ENCODE measurements around the gene RDH5. TPM values are rescaled to one million over a fixed set of nuclear protein-coding genes. Genes with fewer than 3 reads are reported as not detected.

Gene RDH5
- total RNA-seq, 2 experiments from 2014 or later, result 5.1 to 7.0 TPM

DNA sequence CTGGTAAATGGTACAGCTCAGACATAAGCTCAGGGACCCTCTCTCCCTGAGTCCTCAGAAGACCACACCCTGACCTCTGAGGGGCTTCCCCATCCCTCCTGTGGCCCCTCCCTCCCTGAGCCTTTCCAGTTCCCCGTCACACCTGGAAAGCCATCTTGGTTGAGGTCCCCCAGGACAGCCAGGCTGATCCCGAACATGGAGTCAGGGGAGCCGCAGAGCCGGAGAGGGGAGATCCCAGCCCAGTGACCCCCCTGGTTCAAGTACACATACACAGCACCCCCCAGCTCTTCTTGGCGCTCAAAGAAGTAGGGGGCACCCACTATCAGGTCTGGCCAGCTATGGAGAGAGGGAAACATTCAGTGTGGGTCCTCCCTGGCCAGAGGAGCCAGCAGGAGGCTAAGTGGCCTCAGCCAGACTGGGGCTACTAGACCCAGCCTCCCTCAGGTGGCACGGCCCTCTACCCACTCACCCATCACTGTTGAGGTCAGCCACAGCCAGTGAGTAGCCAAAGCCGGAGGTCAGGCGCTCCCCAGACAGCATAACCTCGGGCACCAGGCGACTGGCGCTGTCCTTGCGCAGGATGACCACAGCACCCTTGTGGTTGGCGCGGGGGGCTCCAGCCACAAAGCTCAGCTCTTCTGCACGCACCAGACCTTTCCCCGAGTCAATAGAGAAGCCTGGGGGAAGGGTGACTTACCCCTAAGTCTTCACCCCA lies 21.8 kb upstream of the RDH5 start:
- DNase-seq, result no peak
- Mint-ChIP-seq H3K4me1 (ENCODE audit: low read depth) (no peaks in the 10 kb centered on the region), H3K27me3 (no peaks in the 10 kb centered on the region), H3K36me3 (no peaks in the 10 kb centered on the region), H3K4me3 (no peak overlapping the region), H3K27ac (no peak overlapping the region), H3K9me3 (no peaks in the 10 kb centered on the region)
- ChIA-PET POLR2A (no interaction called here), CTCF (interaction anchor here (1.6 kb wide), 1 partner anchor 42 kb away, joined by 8 read pairs; no protein-coding TSS in a partner anchor)
- intact Hi-C loops (cut with micrococcal nuclease), result no loop called here

DNA sequence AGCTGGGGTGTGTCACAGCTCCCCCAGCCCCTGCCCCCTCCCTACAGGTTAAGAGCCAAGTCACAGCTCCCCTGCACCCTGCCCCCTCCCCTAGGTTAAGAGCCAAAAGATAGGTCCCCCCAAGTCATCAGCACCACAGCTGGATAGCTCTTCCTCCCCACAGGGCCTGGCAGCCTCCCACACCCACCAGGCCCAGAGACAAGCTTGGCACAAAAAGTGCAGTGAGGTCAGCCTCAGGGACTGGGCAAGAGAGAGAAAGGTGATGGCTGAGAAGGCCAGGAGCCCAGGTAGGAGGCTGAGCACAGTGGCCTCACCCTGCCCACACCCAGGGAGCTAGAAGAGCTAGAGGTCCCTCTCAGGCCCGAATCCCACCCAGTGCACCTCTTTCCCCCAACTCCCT lies 21.2 kb upstream of the RDH5 start:
- Mint-ChIP-seq H3K27ac (no peak overlapping the region), H3K36me3 (no peaks in the 10 kb centered on the region), H3K4me1 (ENCODE audit: low read depth) (no peaks in the 10 kb centered on the region), H3K4me3 (no peak overlapping the region), H3K27me3 (no peaks in the 10 kb centered on the region), H3K9me3 (no peaks in the 10 kb centered on the region)
- ChIA-PET POLR2A (no interaction called here), CTCF (interaction anchor here (1.6 kb wide), 1 partner anchor 43 kb away, joined by 8 read pairs; no protein-coding TSS in a partner anchor)
- intact Hi-C loops (cut with micrococcal nuclease), result no loop called here
- DNase-seq, result no peak

DNA sequence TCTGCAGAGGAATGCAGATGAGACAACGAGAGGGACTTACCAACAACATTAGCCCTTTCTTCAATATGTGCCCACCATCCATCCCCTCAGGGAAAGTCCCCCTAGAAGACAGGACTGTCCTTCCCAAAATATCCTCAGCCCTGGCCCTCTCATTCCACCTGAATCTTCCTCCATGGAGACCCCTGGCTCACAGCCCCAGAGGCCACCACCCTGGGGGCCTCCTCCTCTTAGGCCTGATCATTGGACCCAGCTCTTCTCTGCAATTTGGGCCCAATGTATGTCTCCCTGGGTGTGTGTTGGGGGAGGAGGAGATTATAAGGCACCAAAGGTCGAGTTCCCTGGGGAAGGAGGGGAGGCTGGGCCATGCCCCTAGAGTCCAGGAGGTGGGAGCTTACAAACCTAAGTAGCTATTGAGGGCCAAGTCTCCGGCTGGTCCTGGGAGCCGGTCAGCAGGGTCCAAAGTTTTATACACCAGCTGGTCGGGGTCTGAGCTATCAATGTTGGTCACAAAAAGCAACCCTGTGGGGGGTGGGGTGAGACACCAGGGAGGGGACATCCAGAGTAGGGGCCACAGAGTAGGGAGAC lies 20.6 kb upstream of the RDH5 start:
- no peak overlapping the region for H3K4me3 Mint-ChIP-seq
- no peaks in the 10 kb centered on the region for H3K9me3 Mint-ChIP-seq
- no peak for DNase-seq
- intact Hi-C loops (cut with micrococcal nuclease), result no loop called here
- POLR2A ChIA-PET, result no interaction called here
- CTCF ChIA-PET, result interaction anchor here (1.6 kb wide), 1 partner anchor 44 kb away, joined by 8 read pairs; no protein-coding TSS in a partner anchor
- no peaks in the 10 kb centered on the region for H3K27me3 Mint-ChIP-seq
- H3K36me3 Mint-ChIP-seq, result no peaks in the 10 kb centered on the region
- no peaks in the 10 kb centered on the region for H3K4me1 Mint-ChIP-seq (ENCODE audit: low read depth)
- no peak overlapping the region for H3K27ac Mint-ChIP-seq

DNA sequence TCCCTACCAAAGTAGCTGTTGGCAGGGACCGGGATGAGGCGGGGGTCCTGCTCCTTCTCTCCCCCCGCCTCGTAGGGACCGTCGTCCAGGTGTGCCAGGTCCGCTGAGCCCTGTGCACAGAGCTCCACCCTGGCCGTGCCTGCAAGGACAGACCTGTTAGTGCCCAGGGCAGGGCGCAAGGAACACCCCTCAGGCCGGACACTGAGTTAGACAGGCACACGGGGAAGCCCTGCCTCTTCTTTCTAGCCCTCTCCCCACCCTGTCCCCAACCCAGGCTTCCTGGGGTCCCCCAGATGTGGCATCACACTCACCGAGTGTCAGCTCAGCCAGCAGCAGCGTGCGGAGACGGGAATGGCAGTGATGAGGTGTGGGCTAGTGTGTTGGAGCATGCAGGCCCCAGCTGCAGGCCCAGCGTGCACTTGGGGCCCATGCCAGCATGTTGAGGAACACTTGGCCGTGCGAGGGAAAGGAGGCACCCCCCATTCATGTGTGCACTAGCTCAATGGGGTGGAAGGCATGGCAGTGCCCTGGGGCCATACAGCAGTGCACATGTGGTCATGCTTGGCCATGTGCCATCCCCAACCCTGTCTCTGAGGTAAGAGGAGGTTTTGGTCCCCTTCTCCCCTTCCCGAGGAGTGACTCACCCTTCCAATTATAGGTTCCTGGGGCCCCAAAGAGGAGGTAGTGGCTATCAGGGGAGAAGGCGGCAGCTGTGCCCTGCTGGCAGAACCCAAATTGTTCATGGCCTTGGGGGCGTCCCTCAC lies 19.8 kb upstream of the RDH5 start:
- no peaks in the 10 kb centered on the region for H3K27me3 Mint-ChIP-seq
- H3K4me1 Mint-ChIP-seq (ENCODE audit: low read depth), result no peaks in the 10 kb centered on the region
- no peak overlapping the region for H3K4me3 Mint-ChIP-seq
- intact Hi-C loops (cut with micrococcal nuclease), result no loop called here
- ChIA-PET CTCF (interaction anchor here (1.6 kb wide), 1 partner anchor 44 kb away, joined by 8 read pairs; no protein-coding TSS in a partner anchor), POLR2A (no interaction called here)
- H3K27ac Mint-ChIP-seq, result no peak overlapping the region
- DNase-seq, result no peak
- no peaks in the 10 kb centered on the region for H3K9me3 Mint-ChIP-seq
- no peaks in the 10 kb centered on the region for H3K36me3 Mint-ChIP-seq

DNA sequence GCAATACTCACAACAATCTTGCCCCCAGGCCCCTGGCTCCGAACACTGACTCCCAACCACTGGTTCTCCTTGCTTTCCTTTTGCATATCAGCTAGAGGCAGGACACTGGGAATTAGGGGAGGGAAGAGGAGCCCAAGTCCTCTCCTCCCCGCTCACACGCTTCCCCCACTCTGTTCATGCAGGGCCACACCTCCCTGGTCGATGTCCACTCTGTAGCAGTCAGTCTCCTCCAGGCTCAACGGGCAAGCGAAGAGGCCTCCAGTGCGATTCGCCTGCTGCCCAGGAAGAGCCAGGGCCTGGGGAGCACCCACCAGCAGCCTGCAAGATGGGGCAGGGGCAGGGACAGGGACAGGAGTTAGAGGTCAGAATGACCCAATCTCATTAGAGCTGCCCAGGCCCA lies 17.3 kb upstream of the RDH5 start:
- H3K4me1 Mint-ChIP-seq (ENCODE audit: low read depth), result peaks cover 7% of the 10 kb centered on the region
- no peaks in the 10 kb centered on the region for H3K36me3 Mint-ChIP-seq
- peaks cover 11% of the 10 kb centered on the region for H3K27me3 Mint-ChIP-seq
- POLR2A ChIA-PET, result no interaction called here
- intact Hi-C loops (cut with micrococcal nuclease), result no loop called here
- CTCF ChIA-PET, result no interaction called here
- no peaks in the 10 kb centered on the region for H3K9me3 Mint-ChIP-seq
- no peak for DNase-seq
- H3K27ac Mint-ChIP-seq, result no peak overlapping the region
- H3K4me3 Mint-ChIP-seq, result no peak overlapping the region

DNA sequence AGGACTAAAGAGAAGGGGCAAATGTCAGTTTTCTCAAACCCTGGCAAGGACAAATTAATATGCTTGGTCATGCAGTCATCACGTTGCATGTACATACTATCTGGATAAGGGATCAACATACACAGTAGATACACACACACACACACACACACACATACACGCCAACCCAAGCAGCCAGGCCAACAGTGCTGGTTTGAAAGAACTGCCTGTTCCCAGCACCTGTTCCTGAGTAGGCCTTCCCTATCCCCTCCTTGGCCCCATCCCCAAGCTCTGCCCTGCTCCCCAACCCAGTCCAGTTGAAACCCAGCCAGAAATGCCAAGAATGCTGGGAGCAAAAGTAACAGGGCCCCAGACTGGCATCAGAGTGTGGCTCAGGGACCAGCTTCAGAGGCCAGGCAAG lies 16.9 kb upstream of the RDH5 start:
- DNase-seq, result no peak
- no peak overlapping the region for H3K4me3 Mint-ChIP-seq
- ChIA-PET CTCF (no interaction called here), POLR2A (no interaction called here)
- peaks cover 14% of the 10 kb centered on the region for H3K27me3 Mint-ChIP-seq
- no peaks in the 10 kb centered on the region for H3K9me3 Mint-ChIP-seq
- H3K36me3 Mint-ChIP-seq, result no peaks in the 10 kb centered on the region
- peaks cover 10% of the 10 kb centered on the region for H3K4me1 Mint-ChIP-seq (ENCODE audit: low read depth)
- no peak overlapping the region for H3K27ac Mint-ChIP-seq
- intact Hi-C loops (cut with micrococcal nuclease), result no loop called here

DNA sequence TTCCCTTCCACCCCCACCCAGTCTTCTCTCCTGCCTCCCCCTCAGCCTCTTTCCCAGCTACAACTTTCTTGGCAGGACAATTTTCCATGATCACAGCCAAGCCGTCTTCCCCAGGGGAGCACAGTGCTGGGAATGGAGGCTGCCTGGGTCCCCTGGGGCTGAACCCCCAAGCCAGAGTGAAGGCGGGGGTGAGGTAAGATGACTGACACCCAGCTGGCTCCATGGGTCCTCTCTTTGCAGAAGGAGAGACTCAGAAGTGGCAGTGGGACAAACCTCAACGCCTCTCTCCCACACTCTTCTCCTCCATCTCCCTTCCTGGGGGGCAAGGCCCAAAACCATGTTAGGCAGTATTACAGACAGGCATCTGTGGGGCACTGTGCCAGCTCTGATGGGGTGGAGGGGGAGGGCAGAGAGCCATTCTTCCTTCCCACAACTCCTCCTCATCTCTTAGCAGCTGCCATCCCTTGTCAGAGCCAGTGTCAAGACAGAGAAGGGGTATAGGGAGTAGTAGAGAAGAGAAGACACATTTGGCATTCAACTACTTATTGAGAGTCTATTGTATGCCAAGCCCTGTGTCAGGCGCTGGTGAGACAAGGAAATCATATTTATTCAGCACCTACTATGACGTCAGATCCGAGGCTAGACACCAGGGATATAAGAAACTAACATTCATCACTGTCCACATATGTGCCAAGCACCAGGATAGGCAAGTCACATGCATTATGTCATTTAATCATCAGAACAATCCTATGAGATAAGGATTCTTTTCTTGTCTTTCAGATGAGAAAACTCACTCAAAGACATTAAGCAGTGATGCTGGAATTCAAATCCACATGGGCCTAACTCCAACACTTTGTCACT lies 16.1 kb upstream of the RDH5 start:
- ChIA-PET CTCF (no interaction called here), POLR2A (no interaction called here)
- H3K9me3 Mint-ChIP-seq, result no peaks in the 10 kb centered on the region
- H3K36me3 Mint-ChIP-seq, result no peaks in the 10 kb centered on the region
- DNase-seq, result no peak
- no peak overlapping the region for H3K4me3 Mint-ChIP-seq
- no peak overlapping the region for H3K27ac Mint-ChIP-seq
- peaks cover 18% of the 10 kb centered on the region for H3K27me3 Mint-ChIP-seq
- intact Hi-C loops (cut with micrococcal nuclease), result no loop called here
- H3K4me1 Mint-ChIP-seq (ENCODE audit: low read depth), result peaks cover 17% of the 10 kb centered on the region

DNA sequence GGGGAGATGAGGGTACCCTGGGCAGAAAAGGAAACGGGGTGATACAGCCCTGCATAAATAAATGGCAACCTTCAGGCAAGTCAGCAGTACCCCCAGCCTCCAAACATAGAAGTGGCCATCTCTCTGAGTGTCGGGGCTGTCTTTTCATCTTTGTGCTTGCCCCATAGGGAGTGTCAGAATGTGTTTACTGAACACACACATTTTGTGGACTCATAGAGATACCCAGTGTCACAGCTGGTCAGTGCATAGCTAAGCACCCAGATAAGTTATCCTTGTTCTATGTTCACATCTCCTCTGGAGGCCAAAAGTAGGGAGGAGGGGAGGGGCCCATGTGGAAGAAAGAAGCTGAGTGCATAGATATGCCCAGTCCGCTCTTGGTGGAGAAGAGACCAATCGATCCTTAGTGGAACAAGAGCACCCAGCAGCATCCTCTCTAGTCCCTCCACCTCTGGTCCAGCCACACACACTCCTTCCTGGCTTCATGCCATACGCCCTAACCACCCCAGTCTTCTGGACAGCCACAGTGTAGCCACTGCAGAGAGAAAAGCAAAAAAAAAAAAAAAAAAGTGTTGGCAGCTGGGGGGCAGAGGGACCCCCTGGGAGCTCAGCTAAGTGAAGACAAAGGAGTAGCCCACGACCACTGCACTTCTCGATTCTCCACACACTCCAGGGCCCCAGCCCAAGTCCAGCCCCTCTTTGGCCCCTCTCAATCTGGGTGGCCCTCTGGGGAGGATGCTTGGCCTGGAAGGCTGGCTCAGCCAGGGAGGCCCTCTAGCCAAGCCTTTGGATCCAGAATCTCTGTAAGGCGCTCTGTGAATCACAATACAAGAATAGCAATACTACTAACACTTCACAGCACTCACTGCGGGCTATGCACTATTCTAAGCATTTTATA lies 15.1 kb upstream of the RDH5 start:
- intact Hi-C loops (cut with micrococcal nuclease), result no loop called here
- CTCF ChIA-PET, result interaction anchor here (0.8 to 2.9 kb wide), 4 partner anchors 8 to 48 kb away, joined by 3 to 11 read pairs (median 6); a partner anchor contains a TSS

DNA sequence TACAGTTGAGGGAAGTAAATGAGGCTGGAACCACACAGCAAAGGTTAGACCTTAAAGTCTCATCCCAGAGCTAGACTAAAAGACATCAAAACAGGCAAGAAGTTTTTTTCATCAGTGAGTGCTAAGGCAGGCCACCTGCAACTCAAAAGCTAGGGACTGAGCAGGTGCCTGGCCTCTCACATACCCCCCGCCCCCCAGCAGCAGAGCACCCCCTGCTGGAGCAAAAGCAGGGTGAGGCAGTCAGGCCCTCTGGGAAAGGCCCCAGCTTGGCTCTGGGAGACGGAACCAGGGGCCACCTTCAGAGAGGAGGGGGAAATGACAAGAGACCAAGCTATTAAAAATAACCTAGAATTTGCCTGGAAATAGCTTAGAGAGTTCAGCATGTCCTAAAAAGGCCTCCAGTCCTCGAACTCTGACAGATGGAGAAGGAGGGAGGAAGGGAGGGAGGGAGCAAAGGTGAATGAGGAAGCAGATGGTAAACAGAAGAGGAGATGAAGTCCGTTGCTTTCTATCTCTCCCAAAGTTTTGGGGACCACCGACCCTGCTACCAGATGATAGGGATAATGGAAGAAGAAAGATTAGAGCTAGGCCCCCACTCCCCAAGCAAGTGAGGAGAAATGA lies 14.3 kb upstream of the RDH5 start:
- ChIA-PET POLR2A (interaction anchor here (0.6 kb wide), 1 partner anchor 1000 kb away, joined by 5 read pairs; no protein-coding TSS in a partner anchor), CTCF (interaction anchor here (0.8 to 2.9 kb wide), 5 partner anchors 9 to 49 kb away, joined by 3 to 11 read pairs (median 6); a partner anchor contains a TSS)
- H3K36me3 Mint-ChIP-seq, result no peaks in the 10 kb centered on the region
- no peak overlapping the region for H3K4me3 Mint-ChIP-seq
- intact Hi-C loops (cut with micrococcal nuclease), result no loop called here
- DNase-seq, result peak; percentile 47
- H3K27ac Mint-ChIP-seq, result no peak overlapping the region
- no peaks in the 10 kb centered on the region for H3K9me3 Mint-ChIP-seq
- peaks cover 20% of the 10 kb centered on the region for H3K27me3 Mint-ChIP-seq
- H3K4me1 Mint-ChIP-seq (ENCODE audit: low read depth), result peaks cover 17% of the 10 kb centered on the region

More for the DNA sequence above, 15.1 kb upstream of the RDH5 start:
- Mint-ChIP-seq H3K9me3 (no peaks in the 10 kb centered on the region), H3K27me3 (peaks cover 20% of the 10 kb centered on the region), H3K4me3 (no peak overlapping the region), H3K4me1 (ENCODE audit: low read depth) (peaks cover 17% of the 10 kb centered on the region), H3K36me3 (no peaks in the 10 kb centered on the region), H3K27ac (no peak overlapping the region)
- POLR2A ChIA-PET, result interaction anchor here (0.6 kb wide), 1 partner anchor 999 kb away, joined by 5 read pairs; no protein-coding TSS in a partner anchor
- DNase-seq, result no peak

DNA sequence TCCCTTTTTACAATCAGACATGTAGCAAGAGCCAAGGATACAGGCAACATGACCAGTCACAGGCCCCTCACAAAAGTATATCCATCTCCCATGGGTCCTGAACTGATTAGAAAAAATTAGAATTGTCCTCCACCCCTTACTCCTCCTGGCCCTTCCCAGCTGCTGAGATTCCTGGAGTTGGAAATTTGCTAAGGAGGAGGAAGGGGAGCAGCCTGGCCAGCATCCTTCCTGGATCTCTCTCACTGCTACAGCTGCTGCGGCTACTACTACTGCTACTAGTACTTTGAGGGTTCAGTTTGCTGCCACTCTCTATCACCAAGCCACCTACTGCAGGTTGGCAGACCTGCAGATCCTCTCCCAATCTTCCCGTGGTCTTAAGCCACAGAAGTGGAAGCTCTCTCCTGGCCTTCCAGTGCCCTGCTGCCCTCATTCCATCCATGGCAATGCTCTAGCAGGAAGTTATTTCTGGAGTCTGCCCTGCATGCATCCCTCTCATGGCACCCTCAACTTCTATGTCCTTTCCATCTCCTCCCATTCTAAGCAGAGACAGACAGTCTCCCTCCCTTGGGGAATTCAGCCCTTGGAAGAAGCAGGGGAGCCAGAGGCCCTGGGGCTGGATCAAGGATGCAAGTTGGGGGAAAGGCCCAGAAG lies 13.5 kb upstream of the RDH5 start:
- H3K27me3 Mint-ChIP-seq, result peaks cover 20% of the 10 kb centered on the region
- DNase-seq, result no peak
- intact Hi-C loops (cut with micrococcal nuclease), result no loop called here
- peaks cover 17% of the 10 kb centered on the region for H3K4me1 Mint-ChIP-seq (ENCODE audit: low read depth)
- ChIA-PET POLR2A (no interaction called here), CTCF (interaction anchor here (1.2 to 2.9 kb wide), 4 partner anchors 12 to 50 kb away, joined by 5 to 11 read pairs (median 6); a partner anchor contains a TSS)
- peak overlapping the region; percentile 74 for H3K4me3 Mint-ChIP-seq
- H3K9me3 Mint-ChIP-seq, result no peaks in the 10 kb centered on the region
- no peak overlapping the region for H3K27ac Mint-ChIP-seq
- no peaks in the 10 kb centered on the region for H3K36me3 Mint-ChIP-seq

Measured in activated CD4-positive, alpha-beta memory T cell treated with anti-CD3 and anti-CD28 coated beads for 36 hours (primary cell).